Bronchial epithelial cell (primary cell): ENCODE results near the gene GABRP. TPM values are rescaled to one million over a fixed set of nuclear protein-coding genes. Genes with fewer than 3 reads are reported as not detected.
"Not testable (repeated sequence)": the region's sequence is repeated elsewhere in the genome, so short reads cannot be mapped to it uniquely, and the experiment has no call there.

Experiments used
- DNase-seq: peaks from one replicate; pipeline ENCODE4 v3.0.0-alpha.2; 2010; ENCODE audit warnings: low read depth
- FAIRE-seq: peaks from 2 replicates; lab custom pipeline; 2011; peaks lifted over from hg19 to GRCh38; lab: Jason Lieb, UNC
- H3K27me3 ChIP-seq: 2 replicates; pipeline ENCODE4 v1.5.1; 2011; ENCODE audit warnings: low read length; ENCODE audit not compliant: control insufficient read depth, insufficient read depth
- H3K36me3 ChIP-seq: 2 replicates; pipeline ENCODE4 v1.5.1; 2011; ENCODE audit warnings: low read length; ENCODE audit not compliant: control insufficient read depth, insufficient read depth
- H3K4me3 ChIP-seq: 2 replicates; pipeline ENCODE4 v1.5.1; 2011; ENCODE audit warnings: mild to moderate bottlenecking, low read depth, low read length, control low read depth
- total RNA-seq: library from RNA; depleted of rRNA; stranded (reverse); fragments of >200 nt; gene quantifications from 2 replicates; pipeline ENCODE4 v1.2.1, GENCODE V29; 2014
- TF ChIP-seq, protein P1 (sequence below): IDR thresholded peaks from 2 replicates; pipeline ENCODE4 v1.5.1; 2011; ENCODE audit warnings: mild to moderate bottlenecking, moderate library complexity, low read length, control low read depth, inconsistent platforms; ENCODE audit not compliant: insufficient read depth, severe bottlenecking

GABRP gene
- total RNA-seq, 1 donor from 2014 or later, result not detected

DNA sequence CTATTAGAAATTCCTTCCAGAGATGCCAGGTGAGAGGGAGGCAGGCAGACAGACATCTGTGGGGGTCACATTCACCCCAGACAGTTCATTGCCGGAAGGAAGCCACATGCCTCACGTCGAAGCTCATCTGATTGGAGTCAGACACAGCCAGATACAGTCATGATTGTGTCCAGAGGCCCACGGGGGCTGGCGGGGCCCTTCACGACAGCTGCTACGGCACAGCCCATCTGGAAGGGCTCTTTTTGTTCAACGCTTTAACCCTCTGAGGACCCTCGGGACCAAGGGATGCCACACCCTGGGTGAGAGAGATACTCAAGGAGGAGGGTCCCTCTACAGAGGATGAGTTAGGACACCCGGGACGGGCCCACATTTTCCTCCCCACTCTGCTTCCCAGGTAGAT lies 31.9 kb upstream of the GABRP start:
- Histone ChIP-seq H3K36me3 (no peaks in the 10 kb centered on the region), H3K4me3 (no peak overlapping the region), H3K27me3 (no peaks in the 10 kb centered on the region)
- FAIRE-seq (no peak), DNase-seq (no peak)
- TF ChIP-seq, protein P1, sequence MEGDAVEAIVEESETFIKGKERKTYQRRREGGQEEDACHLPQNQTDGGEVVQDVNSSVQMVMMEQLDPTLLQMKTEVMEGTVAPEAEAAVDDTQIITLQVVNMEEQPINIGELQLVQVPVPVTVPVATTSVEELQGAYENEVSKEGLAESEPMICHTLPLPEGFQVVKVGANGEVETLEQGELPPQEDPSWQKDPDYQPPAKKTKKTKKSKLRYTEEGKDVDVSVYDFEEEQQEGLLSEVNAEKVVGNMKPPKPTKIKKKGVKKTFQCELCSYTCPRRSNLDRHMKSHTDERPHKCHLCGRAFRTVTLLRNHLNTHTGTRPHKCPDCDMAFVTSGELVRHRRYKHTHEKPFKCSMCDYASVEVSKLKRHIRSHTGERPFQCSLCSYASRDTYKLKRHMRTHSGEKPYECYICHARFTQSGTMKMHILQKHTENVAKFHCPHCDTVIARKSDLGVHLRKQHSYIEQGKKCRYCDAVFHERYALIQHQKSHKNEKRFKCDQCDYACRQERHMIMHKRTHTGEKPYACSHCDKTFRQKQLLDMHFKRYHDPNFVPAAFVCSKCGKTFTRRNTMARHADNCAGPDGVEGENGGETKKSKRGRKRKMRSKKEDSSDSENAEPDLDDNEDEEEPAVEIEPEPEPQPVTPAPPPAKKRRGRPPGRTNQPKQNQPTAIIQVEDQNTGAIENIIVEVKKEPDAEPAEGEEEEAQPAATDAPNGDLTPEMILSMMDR, result no peak

DNA sequence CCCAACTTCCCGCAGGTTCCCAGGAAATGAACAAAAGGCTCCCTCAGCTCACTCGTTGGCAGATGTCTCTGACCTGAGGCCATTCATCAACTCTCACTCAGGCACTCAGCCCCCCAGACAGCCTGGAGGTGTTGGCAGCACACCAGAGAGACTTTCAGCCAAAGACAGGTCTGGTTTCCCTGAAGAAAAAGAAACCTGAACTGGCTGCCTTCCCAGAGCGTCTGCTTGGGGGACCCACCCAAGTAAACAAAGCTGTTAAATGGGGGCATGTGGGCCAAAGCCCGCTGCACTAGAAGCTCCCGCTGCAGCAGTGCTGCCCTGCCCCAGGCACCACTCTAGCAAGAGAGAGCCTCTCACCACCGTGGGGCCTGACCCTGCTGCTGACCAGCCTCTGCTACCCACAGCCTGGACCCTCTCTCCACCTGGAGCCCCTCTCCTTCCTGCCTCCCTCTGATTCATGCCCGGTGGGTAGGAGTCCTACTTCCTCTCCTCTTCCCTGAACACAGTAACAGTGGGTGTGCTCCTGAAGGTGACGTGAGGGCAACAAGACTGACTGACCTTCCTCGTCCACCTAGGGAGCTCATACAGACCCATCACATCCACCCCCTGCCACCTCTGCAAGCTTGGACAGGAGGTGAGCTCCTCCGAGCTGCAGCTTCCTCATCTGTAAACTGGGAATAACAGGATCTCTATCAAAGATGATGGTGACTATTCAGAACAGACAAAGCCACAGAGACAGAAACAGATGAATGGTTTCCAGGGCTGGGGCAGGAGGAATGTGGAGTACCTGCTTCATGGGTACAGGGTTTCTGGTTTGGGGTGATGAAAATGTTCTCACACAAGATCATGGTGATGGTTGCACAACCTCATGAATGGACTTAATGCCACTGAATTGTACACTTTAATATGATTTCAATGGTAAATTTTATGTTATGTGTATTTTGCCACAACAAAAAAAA lies 31.0 kb upstream of the GABRP start:
- FAIRE-seq (no peak), DNase-seq (peak; percentile 47)
- Histone ChIP-seq H3K36me3 (no peaks in the 10 kb centered on the region), H3K27me3 (no peaks in the 10 kb centered on the region), H3K4me3 (no peak overlapping the region)
- TF ChIP-seq, protein P1, result no peak

DNA sequence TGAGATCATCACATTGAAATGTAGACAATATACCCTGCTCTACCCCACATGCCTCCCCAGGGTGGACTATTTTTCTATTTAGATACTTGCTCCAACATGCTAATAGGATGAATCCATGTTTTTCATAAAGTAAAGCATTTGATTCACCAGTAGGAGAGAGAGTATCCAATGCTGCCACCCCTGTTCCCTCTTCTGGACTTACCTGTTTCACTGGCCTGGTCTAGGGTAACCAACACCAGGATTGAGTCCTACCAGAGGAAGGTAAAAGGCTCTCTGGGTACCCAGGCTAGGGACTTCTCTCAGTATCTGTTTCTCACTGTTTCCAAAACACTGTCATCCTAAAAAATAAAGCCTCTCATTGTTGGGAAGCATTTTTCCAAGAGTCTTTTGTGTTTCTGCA lies 30.2 kb upstream of the GABRP start:
- Histone ChIP-seq H3K4me3 (no peak overlapping the region), H3K27me3 (no peaks in the 10 kb centered on the region), H3K36me3 (no peaks in the 10 kb centered on the region)
- DNase-seq, result no peak
- TF ChIP-seq, protein P1, result no peak
- no peak for FAIRE-seq

DNA sequence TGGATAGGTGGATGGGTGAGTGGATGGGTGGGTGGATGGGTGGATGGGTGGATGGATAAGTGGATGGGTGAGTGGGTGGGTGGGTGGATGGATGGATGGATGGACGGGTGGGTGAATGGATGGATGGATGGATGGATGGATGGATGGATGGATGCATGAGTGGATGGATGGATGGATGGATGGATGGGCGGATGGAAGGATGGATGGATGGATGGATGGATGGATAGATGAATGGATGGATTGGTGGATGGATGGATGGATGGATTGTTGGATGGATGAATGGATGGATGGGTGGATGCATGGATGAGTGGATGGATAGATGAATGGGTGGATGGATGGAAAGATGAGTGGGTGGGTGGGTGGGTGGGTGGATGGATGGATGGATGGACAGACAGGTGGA lies 29.0 kb upstream of the GABRP start:
- H3K4me3 ChIP-seq, H3K36me3 ChIP-seq, H3K27me3 ChIP-seq, FAIRE-seq, DNase-seq: not testable (repeated sequence)

DNA sequence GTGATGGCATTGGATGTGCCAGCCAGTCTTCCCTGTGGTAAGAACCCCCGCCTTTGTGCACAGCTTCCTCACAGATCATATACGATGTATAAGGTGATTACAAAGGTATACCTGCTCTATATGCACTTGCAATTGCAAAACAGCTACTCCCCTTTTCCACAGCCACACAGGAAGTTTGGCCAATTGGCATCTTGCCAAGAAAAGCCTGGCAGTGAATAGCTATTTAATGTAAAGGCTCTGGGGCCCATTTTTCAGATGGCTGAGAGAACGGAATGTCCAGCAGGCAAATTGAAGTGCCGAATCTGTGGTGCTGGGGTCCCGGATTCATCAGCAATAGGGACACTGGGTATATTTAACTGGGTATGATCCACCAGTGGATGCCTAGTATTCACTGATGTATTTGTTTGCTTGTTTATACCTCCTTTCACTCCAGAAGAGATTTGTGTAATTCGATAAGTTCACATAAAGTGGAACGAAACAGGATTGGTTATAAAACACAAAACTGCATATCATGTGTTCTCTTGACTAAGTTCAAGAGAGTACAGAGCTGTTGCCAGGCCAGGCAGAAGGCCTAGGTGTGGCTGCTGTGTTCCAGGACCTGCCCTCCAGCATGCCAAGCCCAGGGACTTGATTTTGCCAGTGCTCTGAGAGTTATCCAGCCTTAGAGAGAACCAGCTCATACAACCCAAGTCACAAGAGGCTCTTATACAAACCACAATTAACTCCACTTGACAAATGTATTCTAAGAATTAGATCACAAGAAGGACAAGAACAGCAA lies 27.7 kb upstream of the GABRP start:
- Histone ChIP-seq H3K4me3 (no peak overlapping the region), H3K27me3 (no peaks in the 10 kb centered on the region), H3K36me3 (no peaks in the 10 kb centered on the region)
- FAIRE-seq, result no peak
- peak; percentile 58 for DNase-seq
- TF ChIP-seq, protein P1, result no peak

DNA sequence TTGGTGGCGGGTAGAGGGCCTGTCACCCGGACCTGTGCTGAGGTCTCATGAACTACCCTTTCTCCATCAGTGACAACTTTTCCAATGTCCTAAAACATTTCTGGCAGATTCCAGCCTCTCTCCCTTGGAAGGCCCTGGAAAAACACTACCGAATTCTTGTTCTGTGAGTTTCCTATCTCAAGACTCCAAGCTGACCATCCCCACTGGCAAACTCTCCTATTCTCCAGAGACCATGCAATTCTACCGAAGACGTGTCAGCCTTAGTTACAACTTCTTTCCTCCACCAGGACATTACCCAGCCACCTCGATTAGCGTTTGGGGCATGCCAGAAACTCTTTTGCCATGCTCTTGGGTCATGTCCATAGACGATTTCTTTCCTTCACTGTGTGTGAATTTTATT lies 26.8 kb upstream of the GABRP start:
- Histone ChIP-seq H3K27me3 (no peaks in the 10 kb centered on the region), H3K4me3 (no peak overlapping the region), H3K36me3 (no peaks in the 10 kb centered on the region)
- TF ChIP-seq, protein P1, result no peak
- FAIRE-seq (peak; percentile 36), DNase-seq (no peak)
